HG03442 (cell line): Measurements from ENCODE around the gene ABLIM3.

ENCODE experiments used
- ATAC-seq: cut with Tn5 transposase; IDR thresholded peaks from one replicate; pipeline ENCODE4 v1.9.1; 2021; ENCODE audit warnings: mild to moderate bottlenecking, moderate library complexity; ENCODE audit not compliant: unreplicated experiment

ABLIM3 gene

DNA sequence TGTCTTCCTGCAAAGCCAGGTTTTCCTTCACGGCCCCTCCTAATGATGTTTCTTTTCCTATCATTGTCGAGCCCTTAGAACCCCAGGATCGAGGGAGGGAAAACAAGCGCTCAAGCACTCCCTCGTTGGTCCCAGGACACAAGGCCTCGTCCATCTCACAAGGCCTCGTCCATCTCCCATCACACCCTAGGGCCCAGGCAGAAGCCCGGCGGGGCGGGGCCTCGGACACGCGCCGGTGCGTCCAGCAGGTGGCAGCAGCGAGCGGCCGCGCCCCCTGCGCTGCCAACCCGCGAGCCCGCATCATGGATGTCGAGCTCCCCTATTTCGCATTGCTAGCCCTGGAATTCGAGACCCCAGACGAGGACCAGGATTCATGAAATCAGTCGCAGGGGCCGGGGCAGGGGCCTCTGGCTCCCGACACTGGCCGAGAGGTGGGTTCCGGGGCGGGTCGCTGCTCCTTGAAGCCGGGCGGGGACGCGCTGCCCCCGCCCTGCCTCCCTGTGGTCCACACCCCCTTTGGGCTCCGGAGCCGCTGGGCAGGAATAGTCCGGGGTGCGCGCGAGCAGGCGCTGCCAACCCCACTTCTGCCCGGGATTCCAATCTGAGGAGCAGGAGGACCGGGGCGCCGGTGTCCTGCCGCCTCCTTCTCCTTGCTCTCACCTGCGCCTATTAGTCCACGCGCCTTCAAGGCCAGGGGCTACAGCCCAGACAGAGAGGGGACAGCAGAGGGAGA is at the start of gene ABLIM3:
Gene ABLIM3 (plus strand): TSS at position 270 of the 733 bp plus-strand sequence. CDS start 603 bp downstream, outside the sequence.
- peak; percentile 89 for ATAC-seq

DNA sequence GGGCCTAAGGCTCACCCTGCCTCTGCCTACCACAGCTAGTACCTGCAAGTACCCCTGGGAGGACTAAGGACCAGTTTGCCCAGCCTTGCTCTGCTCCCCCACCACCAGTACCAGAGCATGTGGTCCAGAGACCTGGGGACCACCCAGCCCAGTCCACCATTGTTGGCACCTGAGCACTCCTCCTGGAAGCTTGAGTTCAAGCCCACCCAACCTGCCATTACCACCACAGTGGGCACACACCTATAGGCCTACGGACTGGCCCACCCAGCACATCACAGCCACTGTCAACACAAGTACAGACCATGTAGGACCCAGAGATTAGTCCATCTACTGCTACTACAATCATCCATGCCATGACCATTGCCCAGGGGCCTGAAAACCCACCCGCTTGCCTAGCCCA is 47.7 kb upstream of the ABLIM3 start:
- no peak for ATAC-seq

DNA sequence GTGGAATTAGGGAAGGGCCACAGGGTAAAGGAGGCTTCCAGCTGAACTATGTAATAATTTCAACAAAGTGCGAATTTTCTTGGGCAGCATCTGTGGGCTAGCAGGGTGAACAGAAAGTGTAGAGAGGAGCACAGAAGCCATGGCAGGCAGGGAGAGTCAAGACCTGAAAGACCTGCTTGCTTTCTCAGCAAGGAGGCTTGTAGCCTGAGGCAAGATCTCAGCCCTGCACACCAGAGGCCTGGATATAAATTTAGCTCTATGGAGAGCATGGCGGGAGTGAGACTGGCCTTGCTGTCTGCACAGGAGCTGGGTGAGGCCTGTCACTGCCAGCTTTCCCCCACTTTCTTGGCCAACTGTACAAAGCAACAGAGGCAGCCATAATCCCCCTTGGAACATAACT is 46.3 kb upstream of the ABLIM3 start:
- ATAC-seq, result no peak

DNA sequence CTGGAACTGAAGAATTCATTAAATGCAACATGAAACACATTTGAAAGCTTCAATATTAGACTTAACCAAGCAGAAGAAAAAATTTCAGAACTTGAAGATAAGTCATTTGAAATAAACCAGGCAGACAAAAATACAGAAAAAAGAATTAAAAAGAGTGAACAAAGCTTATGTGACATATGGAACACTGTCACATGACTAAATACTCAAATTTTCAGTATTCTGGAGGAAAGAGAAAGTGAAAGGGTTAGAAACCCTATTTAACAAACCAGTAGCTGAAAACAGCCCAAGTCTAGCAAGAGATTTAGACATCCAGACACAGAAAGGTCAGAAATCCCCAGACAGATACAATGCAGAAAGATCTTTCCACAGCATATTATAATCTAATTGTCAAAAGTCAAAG is 41.4 kb upstream of the ABLIM3 start:
- ATAC-seq, result no peak

DNA sequence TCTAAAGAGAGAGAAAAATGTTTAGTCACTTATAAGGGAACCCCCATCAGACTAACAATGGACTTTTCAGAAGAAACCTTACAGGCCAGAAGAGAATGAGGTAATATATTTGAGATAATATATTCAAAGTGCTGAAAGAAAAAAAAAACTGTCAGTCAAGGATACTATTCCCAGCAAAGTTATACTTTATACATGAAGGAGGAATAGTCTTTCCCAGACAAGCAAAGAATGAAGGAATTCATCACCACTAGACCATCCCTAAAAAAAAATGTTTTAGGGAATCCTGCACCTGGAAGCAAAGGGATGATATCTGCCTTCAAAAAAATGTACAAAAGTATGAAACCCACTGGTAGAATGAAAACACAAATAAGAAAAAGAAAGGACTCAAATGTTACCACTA is 41.0 kb upstream of the ABLIM3 start:
- ATAC-seq, result no peak

DNA sequence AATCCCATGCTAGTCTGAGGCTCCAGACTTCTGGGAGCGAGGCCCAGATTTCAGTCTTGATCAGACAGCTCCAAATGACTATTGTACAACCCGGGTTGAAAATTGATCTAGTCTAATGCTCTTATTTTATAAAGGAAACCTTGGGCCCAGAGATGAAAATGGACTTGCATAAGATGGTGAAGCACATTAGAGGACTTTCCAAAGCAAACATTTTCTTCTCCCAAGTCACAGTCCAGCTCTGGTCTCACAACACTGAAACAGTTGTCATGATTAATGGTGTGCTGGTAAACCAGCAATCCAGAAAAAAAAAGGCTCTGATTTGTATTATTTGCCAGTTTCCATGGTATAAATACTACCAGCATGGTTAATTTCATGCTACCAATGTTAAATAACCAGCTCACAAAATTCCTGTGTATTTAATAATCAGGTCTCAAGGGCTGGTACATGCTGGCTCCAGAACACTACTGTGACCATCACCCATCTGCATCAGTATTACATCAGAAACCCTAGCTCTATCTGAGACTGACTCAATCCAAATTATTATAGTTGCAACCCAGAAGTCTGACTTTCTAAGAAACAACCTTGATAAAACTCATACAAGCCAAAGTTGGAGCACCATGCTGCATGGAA is 32.5 kb upstream of the ABLIM3 start:
- no peak for ATAC-seq

DNA sequence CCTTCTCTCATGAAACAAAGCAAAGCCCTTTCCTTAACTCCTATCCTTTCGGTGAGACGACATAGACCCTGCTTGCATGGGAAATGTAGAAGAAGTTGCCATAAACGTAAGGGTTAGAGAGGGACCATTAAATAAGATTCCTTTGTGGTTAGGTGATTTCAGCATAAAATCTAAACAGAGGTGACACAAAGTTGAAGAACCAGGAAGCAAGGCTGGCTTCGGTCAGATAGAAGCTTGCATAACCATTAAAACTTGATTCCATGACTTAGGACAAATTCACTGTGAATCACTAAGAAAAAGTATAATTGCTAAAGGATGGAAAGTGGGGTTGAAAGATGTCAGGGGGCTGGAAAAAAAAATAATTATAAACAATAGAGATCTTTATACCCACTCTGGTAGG is 30.9 kb upstream of the ABLIM3 start:
- no peak for ATAC-seq

DNA sequence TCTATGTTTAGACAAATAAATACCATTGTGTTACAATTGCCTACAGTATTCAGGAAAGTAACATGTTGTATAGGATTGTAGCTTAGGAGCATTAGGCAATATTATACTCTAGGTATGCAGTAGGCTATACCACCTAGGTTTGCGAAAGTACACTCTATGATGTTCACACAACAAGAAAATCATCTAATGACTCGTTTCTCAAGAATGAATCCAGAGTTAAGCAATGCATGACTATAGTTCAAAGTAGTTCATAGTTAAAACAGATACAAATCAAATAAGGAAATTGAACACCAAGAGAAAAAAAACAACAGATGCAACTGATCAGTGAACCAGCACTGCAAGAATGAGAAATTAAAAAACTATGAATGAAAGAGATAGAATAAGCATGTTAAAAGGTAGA is 27.6 kb upstream of the ABLIM3 start:
- ATAC-seq, result no peak

DNA sequence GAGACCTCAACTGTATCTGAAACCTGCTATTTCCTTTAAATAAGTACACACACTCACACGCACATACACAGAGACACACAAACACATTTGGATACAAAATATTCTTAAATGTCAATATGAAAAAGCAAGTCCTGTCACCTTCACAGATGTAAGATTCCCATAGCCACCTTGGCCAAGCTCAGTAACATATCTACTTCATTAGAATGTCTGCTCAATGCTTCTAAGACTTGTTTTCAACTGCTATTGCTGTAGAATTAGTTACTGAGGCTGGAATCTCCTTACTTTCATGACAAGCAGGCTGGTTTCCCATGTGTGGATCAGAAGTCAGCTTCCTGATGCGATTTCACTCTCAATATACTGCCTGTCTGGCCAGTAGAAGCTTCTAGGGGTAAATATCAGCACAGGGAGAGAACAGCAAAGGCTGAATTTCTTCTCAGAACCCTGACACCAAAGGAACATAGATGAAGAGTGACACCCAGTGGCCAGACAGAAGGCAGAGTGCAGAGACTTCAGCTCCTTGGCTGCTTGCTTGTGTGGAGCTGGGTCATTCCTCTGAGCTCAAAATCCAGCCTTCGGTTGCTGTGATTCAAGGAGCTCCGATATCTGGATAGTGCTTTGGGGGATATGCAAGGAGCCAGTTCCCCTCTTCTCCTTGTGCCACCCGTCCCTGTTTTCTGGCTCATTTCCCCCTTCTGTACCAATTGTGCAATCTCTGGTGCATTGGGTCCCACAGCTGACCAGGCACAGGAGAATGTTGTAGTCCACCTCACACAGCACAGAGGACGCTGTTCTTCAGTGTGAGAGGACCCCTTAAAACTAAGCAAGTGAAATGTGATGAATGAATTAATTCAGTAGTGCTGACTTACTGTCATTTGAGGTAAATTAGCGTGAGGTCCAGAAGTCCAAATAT is 26.6 kb upstream of the ABLIM3 start:
- peak; percentile 82 for ATAC-seq

DNA sequence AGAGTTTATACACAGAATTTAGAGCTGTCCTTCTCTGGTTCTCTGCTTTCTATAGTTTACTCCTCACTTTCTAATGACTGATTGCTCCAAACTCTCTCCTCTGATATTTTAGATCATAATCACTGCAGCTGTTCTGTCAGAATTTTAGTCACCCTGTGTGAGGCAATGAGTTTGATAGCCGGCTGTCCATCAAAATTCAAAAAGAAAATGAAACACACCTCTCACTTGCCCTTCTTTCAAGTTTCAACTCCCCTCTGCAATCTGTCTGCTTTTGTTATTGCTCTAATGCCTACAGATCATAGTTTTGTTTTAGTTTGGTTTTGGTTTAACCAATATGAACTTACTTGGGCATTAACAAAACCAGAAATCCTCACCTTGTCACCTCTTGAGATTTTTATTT is 23.3 kb upstream of the ABLIM3 start:
- ATAC-seq, result peak; percentile 72

DNA sequence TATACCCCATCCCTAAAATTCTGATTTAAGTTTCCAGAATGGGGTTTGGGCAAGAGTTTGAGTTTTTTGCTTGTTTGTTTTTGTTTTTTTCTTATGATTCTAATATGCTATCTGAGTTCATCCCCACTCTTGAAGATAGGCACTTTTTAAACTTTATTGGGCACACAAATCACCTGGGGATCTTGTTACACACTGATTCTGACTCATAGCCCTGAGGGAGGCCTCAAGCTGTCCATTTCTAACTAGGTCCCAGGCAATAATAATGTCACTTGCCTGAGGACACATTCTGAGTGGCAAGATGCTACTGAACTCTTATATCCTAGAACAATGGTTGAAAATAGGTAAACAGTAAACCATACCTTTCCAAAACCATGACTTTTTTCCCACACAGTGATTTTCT is 22.8 kb upstream of the ABLIM3 start:
- no peak for ATAC-seq

DNA sequence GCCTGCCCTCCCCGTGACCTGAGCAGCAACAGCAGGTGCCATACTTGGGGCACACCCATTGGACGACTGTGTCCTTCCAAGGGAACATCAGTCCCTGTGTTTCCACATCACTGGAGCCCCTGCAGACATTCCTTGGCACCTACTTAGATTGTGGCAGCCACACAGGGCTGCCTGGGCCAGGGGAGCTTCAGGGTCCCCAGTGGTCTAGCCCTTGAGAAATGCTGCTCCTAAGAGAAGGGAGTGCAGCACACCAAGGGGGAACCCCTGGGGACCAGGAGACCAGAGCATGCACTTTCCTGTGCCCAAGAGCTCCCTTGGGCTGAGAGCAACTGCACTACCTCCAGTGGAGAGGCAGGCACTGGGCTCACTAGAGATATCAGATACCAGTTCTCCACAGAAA is 20.1 kb upstream of the ABLIM3 start:
- no peak for ATAC-seq

DNA sequence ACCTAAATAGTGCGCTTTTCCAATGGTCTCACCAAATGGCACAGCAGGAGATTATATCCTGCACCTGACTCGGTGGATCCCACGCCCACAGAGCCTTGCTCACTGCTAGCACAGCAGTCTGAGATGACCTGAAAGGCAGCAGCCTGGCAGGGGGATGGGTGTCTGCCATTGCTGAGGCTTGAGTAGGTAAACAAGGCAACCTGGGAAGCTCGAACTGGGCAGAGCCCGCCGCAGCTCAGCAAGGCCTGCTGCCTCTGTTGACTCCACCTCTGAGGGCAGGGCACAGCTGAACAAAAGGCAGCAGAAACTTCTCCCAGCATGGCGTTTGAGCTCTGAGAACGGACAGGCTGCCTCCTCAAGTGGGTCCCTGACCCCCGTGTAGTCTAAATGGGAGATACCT is 18.1 kb upstream of the ABLIM3 start:
- ATAC-seq, result no peak

DNA sequence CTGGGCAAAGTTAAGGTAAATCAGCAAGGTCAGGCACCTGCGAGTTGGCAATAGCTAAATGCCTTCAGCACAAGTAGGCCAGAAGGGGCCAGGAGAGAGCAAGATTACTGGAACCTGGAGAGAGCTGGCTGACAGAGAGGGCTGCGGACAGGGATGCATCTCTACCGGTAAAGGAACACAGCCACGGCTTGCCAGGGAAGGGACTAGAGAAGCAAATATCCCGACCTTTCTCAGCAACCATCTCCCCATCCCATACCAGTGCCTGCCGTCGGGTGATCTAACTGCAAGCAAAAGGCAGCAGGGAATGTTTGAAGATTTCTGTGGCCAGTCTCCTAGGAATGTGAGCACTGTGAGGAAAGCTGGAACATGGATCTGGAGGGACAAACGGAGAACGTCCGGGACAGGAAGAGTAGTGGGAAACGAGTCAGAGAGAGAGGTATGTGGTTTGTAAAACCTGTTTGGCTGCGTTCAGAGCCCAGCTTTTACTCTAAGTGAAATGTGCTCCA is 15.9 kb upstream of the ABLIM3 start:
- ATAC-seq, result no peak

DNA sequence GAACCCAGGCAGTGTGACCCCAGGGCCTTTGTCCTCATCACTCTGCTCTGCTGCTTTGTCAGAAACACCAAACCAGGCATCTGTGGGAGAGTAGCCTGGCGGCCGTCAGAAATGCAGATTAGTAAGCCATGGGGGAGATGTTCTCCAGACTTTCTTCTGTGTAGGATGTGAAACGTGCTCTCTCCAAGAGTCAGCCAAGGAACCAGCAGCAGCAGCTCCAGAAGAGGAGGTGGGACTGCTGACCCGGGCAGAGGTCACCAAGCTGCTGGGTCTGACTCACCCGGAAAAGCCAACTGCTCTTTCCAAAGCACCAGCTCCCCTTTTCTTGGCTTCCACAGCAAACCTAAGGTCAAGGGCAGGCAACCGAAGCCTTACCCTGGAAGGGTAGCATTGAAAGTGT is 14.4 kb upstream of the ABLIM3 start:
- no peak for ATAC-seq

DNA sequence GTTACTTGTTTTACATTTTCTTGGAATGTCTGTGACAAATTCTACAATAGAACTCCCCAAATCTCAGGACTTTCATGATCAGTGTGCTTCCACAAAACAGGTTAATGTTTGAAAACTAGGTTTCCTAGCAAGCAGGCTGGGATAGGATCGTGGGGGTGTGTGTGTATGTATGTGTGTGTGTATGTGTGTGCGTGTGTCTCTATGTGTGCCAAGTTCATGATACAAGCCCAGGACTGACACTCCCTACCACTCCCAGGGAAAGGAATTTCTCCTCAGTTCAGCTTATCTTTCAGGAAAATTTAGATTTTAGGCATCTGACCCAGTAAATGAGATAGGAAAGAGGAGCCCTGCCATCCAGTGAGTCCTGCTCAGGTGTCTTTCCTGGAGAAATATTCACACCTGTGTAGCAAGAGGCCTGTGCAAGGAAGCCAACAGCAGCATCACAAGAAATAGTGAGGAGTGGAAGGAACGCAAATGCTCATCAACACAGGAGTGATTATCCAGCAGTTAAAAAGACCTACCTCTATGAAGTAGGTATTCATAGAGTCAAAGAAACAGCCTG is 13.8 kb upstream of the ABLIM3 start:
- ATAC-seq, result no peak

DNA sequence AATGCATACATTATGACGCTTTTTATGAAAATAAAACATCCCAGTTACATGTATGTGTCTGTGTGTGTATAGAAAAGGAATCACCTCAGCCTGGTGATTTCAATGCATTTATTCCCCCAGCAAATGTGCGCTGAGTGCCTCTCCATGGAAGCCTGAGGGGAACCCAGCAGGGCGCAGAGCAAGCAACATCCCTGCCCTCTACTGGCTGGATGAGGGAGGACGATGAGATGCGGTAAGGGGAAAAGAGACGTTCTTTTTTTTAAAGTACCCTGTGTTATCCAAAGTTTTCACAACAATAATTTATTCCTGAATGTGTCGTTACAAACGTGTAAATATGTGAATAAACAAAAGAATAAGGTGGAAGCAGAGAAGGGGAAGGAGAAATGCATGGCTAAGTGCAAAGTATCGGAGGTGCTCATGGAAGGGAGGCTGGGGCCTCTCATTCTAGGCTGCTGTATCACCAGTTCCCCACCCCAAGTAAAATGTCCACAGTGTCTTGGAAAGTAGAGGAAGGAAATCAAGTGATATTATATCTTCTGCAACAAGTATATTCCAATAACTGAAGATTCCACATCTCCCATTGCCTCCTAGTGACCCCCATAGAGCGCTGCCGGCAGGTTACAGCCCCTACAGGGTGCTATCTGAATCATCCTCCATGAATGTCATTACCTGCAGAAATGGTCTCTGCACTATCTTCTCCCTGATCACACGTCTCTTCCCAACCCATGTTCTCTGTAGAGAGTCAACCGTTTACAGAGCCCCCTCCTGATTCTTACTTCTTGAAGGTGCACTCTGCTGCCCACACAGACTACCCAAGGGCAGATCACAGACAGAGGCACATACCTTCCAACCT is 13.0 kb upstream of the ABLIM3 start:
- ATAC-seq, result peak; percentile 80

DNA sequence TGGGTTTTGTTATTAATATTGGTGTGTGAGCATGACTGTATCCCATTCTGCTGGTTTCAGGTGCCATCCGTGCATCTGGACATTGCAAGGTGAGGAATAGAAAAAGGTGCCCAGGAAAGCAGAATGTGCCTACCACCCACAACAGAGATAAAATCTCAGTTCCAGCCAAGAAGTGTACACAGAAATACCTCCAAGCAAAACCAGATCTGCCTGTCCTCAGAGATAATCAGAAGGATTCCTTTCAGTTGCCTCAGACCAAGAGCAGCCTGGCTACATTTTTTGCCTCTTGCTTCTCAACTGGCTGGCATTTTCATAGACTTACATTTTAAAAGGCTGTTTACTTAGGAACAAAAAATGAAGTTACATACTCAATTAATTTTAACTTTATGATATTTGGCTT is 12.1 kb upstream of the ABLIM3 start:
- ATAC-seq, result no peak

DNA sequence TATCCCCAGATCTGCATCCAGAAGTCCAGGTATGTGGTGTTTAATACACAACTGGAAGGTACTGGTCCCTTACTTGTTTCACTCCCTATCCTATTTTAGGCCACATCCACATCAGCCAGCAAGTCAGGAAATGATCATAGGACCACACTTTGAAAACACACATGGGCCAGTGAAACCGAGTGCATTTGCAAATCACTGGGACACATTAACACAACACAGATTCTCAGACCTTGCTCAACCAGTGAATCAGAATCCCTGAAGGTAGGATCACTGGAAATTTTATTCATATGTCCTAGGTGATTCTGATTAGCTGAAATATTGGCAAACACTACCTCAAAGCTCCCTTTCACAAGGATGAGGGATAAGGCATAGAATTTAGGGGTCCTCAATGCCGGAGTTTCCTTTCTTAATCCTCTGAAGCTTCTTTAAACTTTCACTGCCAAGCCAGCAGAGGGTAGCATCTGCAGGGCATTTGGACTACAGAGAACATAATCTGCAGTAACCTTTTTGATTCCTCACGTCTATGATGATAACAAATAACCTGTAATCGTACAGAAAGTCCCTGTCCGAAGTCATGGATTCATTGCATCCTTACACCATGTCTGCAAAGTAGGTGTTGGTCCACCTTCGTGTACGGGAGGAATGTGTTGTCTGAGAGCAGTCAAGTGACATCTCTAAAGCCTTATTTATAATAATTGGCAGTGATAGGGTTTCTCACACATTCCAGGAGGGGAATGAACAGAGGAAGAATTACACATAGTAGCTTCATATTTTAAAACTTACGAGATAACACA is 11.0 kb upstream of the ABLIM3 start:
- ATAC-seq, result no peak

DNA sequence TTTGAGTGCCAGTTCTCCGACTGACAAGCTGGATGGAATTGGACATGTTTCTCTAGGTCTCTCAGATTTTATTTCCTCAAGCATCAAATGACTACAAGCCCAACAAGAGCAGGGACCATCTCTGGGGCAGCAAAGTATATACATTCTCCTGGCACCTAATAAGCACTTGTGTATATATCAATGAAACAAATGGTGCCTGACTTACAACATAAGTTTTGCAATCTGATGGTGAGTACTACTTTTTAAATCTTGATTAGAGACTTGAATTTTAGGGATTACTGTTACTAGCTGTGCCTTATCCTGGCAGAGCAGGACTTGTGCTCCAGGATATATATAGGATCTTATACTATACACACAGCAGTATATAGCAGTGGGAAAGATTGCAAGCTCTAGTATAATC is 8.8 kb upstream of the ABLIM3 start:
- ATAC-seq, result no peak
